ENCODE measurements around the gene CEP89.
"Not testable (repeated sequence)": the region's sequence is repeated elsewhere in the genome, so short reads cannot be mapped to it uniquely, and the experiment has no call there.

CEP89 gene

DNA sequence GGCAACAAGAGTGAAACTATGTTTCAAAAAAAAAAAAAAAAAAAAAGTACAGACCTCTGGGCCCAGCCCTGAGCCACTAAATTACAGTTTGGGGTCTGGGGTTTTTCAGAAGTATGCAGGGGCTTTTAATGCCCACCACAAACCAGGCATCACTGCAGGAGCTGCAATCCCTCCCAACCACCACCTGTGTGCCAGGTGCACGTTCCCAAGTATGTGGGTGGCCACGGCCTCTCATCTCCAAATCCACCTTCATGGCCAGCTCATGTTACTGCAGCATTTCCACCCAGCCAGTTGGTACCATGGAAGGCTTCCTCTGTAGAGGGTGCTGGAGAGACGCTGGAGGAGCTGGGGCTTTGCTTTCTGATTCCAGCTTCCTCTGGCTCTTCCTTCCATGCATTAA is 26.5 kb downstream of the CEP89 start:
- no peak for DNase-seq (ENCODE audit: low spot score)

DNA sequence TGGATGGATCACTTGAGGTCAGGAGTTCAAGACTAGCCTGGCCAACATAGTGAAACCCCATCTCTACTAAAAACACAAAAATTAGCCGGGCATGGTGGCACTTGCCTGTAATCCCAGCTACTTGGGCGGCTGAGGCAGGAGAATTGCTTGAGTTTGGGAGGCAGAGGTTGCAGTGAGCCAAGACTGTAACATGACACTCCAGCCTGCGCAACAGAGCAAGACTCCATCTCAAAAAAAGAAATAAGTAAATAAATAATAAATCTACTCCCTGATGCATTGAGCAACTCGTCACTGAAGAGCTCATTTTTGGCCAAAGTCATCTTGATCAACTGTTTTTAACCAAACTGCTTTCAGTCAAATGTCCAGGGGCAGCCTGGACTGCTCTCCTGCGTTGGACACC is 30.5 kb downstream of the CEP89 start:
- not testable (repeated sequence) for DNase-seq (ENCODE audit: low spot score)

DNA sequence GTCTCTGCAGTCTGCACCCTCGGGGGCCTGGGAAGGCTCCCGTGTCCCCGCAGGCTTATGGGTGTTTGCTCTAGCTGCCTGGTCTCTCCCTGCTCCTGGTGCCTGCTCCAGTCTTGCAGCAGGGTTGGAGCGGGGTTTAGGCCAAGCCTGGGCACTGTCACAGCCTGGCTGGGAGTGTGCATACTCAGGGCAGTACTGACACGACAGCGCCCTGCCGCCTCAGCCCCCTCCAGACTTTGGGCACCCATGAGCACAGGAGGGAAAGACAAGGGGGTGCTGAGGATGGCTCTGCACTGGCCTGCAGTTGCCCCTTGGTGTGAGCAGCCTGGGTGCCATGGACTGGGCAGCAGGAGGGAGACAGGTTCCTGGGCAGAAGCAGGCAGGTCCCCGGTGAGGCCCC is 35.7 kb downstream of the CEP89 start:
- DNase-seq (ENCODE audit: low spot score) = no peak

DNA sequence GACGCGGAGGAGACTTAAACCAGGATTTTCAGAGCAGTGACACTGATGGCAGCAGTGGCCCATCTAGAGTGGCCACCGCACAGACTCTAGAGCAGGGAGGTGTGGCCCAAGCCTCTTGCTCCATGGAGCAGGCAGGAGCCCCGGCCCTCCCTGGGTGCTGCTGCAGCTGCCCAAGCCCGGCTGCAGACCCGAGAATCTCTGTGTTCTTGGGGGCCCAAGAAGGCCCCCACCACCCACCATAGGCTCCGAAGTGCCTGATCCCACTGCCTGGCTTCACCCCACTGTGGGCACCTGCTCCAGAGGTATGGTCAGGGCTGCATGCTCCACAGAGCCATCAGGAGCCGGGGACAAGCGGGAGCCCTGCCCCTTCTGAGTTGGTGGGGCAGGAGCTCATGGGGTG is 36.1 kb downstream of the CEP89 start:
- no peak for DNase-seq (ENCODE audit: low spot score)

DNA sequence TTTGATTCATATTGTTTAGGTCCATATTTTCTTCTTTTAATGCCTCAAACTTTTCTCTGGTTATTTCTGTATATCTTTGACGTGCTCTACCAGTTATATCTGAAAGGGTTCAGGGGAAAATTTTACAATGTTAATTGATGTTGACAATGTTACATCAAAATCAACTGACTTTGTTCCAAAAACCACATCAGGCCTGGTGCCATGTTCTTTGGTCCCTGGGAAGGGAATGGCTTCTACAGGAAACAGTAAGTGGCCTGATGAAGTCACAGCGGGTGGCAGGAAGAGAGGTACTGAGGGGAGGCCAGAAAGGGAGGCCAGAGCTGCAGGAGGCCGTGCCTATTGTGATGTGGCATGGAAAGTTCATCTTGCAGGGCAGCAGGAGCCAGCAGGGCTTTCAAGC is 38.2 kb downstream of the CEP89 start:
- no peak for DNase-seq (ENCODE audit: low spot score)

DNA sequence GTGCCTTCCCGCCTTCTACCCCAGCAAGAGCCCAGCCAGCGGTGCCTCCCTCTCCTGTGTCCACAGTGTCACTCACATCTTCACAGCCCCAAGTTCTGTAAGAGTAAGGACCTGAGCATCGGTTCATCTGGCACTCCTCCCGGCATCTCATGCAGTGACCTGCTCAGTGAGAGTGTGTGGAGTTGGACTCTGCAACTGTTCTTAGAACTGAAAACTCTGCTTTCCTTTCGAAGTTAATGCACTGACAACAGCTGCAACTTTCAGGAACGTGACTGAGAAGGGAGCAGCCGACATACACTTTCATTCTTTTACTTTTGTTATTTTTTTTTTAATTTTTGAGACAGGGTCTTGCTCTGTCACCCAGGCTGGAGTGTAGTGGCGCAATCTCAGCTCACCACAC is 41.2 kb downstream of the CEP89 start:
- DNase-seq (ENCODE audit: low spot score) = no peak

DNA sequence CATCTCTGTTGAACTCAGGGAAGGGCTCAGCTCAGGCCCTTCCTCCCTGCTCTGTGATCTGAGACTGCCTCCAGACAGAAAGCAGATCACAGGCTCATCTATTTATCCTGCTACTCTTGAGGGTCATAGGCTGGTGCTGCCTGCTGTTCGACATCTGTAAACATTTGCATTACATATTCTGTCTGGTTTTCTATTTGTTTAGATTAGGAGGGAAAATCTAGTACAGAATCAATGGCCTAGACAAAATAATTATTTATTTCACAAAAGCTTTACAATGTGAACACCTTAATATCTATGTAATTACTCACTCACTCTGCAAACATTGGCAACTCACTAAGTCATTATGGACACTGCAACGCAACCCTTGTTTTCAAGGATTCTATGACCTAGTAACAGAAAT is 43.0 kb downstream of the CEP89 start:
- DNase-seq (ENCODE audit: low spot score) = no peak

DNA sequence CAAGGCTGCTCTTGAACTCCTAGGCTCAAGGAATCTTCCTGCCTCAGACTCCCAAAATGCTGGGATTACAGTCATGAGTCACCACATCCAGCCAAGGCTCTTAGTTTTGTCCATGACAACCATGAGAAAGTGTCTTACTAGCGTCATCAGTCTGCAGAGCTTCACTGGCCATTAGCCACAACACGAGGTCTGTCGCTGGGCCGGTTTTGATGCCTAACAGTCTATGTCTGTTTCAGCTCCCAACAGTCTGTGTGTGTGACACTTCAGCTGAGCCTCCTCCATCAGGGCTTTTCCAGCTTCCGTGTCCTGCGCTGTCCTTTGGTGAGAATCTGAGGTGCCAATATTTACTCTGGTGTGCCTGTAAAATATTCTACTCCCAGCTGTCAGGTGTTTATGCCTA is 47.6 kb downstream of the CEP89 start:
- no peak for DNase-seq (ENCODE audit: low spot score)

DNA sequence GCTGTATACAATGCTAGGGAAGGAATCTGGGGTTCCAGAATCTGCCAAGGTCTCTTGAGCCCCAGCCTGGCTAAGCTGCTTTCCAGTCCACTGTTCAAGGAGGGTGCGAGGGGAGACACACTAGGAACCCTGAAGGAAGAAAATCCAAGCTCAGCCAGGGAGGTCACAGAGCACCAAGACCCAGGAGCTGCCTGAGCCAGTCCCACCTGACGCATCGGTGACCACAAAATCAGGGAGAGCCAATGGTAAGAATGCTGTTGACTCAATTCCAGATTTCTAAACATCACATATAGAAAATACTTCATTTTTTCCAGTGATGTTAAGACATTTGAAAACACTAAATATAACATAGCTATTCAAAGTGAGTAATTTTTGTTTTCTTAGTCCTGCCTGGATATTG is 50.1 kb downstream of the CEP89 start:
- no peak for DNase-seq (ENCODE audit: low spot score)

DNA sequence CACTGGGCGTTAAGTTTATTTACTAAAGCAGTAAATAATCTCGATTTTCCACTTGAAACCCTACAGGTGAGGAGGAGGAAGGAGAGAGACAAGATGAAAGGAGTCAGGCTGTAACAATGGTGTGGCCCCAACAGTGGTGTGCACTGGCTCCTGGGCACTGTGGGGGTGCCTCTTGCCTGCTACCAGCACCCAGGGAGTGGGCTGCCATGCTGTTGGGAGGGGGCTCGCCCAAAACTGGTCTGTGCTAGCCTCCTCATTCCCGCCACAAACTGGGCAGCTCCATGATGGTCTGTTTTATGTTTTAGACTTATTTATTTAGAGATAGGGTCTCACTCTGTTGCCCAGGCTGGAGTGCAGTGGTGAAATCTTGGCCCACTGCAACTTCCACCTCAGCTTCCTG is 52.4 kb downstream of the CEP89 start:
- no peak for DNase-seq (ENCODE audit: low spot score)

DNA sequence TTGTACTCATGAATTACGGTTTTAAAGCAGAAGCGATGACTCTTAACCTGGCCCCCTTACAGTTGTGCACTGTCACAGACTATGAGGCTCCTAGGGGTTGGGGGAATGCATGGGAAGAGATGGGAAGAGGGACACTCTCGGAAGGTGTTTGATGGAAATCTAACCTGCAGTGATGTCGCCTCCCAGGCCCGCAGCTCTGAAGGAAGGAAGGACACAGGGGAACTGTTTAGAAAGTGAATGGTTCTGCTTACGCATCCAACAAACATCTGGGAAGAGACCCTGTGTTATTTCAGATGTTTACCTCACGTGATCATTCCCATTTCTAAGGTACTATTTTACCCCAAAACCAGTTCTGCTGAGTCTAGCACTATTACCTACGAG is 54.2 kb downstream of the CEP89 start:
- no peak for DNase-seq (ENCODE audit: low spot score)

DNA sequence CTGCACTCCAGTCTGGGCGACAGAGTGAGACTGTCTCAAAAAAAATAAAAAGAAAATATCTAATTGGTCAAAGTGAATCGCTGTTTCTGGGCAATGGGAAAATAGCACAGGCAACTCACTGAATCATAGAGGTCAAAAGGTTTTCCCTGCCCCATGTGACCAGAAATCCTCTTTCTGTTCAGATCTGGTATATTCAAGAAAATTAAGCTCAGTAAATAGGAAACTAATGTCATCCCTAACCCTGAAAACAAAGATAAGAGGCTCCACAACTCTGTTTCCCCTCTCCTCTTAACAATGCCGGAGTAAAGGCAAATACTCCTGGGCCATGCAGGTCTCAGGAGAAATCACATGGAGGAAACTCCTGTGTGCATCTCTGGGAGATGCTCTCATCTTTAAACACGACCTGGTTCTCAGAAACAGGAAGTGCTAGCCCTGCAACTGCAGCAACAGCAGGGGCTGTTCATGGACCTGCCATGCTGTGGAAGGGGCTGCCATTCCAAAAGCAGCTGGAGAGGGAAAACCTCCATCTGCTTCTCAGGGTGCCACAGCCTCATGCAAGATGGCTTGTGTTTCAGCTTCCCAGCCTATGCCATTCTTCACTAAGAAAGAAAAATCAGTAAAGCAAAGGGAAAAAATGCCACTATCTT is 54.7 kb downstream of the CEP89 start:
- no peak for DNase-seq (ENCODE audit: low spot score)

DNA sequence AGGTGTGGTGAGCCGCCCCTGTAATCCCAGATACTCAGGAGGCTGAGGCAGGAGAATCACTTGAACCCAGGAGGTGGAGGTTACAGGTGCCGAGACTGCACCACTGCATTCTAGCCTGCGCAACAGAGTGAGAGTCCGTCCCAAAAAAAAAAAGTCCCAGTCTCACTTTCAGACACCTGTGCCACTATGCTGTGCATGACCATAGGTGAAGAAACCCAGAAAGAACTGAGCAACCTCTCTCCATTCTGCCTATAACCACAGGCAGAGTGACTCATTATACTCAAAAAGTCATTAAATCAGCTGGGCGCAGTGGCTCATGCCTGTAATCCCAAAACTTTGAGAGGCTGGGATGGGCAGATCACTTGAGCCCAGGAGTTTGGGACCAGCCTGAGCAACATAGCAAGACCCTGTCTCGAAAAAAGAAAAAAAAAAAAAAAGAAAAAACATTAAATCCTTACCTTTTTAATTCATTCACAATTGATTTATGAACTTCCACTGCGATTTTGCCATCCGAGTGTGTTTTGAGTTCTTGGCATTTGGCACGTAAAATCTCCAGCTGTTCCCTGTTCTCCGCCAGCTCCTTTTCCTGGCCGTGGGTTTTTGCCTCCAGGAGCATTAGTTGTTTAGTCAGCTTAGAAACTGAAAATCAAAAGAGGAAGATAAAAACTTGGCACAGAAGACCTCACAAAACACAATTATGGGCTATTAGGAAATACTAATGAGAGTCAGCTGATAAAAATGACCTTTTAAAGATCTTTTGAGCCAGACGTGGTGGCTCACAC is 56.7 kb downstream of the CEP89 start:
- no peak for DNase-seq (ENCODE audit: low spot score)

DNA sequence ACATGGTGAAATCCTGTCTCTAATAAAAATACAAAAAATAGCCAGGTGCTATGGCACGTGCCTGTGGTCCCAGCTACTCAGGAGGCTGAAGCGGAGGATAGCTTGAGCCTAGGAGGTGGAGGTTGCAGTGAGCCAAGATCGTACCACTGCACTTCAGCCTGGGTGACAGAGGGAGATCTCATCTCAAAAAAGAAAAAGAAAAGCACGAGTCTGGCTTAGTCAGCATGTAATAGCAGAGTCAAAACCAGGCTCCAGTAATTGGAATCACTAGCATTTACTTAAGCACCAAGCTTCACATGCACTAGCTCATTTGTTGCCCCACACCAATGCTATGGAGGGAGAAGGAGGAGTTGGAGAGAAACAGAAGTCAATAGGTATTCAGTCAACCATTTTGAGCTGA is 60.3 kb downstream of the CEP89 start:
- no peak for DNase-seq (ENCODE audit: low spot score)

DNA sequence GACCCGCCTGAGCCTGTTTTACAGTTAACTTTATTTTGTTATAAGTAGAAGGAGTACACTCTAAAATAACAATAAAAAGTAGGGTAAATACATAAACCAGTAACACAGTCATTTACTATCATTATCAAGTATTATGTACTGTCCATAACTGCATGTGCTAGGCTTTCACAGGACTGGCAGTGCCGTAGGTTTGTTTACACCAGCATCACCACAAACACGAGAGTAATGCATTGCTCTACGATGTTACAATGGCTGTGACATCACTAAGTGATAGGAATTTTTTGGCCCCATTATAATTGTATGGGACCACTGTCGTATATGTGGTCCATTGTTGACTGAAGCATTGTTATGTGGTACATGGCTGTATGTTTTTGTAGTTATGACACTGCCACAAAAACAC is 60.9 kb downstream of the CEP89 start:
- no peak for DNase-seq (ENCODE audit: low spot score)

DNA sequence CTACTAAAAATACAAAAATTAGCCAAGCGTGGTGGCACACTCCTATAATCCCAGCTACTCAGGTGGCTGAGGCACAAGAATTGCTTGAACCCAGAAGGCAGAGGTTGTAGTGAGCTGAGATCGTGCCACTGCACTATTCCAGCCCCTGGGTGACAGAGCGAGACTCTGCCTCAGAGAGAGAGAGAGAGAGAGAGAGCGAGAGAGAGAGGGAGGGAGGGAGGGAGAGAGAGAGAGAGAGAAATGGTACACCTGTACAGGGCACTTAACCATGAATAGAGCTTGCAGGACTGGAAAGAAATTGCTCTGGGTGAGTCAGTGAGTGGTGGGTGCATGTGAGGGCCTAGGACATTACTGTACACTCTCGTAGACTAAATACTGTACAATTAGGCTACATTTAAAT is 61.7 kb downstream of the CEP89 start:
- DNase-seq (ENCODE audit: low spot score) = no peak

DNA sequence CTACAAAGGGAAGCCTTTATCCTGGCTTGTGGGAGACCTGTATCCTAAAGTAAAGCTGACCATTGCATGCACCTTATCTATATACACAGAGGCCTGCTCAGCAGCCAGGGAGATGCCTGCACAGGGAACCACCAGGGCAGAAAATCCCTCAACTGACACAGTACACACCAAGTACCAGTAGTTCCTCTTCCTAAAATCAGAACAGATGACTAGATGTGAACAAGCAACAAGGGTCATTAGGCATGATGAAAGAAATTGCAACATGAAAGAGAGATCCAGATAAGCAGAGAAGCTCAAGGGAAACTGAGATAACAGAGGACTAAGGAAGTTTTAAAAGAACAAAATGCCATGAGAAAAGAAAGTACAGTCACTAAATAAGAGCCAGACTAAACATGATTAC is 62.5 kb downstream of the CEP89 start:
- no peak for DNase-seq (ENCODE audit: low spot score)

DNA sequence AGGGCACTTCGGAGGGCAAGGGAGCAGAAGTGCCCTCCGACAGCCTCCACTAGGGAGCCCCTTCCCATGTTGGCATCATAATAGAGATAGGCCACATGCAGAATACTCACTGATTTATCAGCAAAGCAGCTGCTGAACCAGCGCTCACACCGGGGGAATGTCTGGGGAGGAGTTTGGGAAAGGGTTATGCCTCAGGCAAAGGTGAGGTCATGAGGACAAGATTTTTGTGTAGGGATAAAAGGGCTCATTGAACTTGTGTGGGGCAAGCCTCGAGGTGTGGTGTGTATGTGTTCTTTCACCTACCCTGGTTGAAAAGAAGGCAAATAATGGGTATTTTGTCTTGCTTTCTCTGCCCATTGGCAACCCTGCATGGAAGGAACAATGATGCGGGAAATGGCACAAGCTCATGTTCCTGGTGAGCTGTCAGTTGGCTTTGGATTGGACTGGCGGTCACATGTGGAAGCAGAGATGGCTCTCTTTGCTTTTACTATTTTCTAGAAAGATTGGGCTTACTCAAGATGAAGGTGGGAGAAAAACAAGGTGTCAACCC is 63.0 kb downstream of the CEP89 start:
- DNase-seq (ENCODE audit: low spot score) = no peak

DNA sequence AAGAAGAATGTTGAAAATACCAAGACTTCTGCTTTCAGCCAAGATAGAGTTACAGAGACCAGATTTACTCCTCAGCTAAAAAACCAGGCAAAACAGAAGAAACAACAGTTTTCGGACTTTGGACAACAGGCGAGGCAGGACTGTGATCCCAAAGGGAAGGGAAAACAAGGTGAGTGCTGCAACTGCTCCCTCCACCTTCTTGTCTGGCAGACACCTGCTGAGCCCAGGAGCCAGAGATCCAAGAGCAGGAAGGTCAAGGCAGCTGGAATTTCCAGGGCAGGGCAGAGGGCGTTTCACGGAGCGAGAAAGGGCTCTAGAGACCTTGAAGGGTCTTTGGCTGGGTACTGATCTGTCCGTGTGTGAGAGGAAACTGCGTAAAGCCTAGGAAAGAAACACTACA is 69.3 kb downstream of the CEP89 start:
- no peak for DNase-seq (ENCODE audit: low spot score)

DNA sequence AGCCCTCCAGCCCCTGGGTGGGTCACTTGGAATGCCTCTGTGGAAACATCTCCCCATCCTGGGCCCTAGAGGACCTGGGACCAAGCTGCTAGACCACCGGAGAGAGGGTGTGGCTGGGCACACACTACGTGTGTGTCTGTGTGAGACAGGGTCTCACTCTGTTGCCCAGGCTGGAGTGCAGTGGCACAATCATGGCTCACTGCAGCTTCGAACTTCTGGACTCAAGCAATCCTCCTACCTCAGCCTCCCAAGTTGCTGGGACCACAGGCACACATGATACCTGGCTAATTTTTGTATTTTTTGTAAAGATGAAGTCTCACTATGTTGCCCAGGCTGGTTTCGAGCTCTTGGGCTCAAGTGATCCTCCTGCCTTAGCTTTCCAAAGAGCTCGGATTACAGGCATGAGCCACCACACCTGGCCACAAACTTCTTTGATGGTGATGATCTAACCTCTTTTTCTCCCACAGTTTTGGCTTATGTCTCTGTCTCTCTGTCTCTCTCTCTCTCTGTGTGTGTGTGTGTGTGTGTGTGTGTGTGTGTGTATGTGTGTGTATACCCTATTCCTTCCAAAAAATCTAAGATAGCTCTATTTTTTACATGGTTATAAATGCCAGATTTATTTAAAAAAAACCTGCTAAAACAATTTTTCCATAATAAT is 70.1 kb downstream of the CEP89 start:
- DNase-seq (ENCODE audit: low spot score) = no peak

DNA sequence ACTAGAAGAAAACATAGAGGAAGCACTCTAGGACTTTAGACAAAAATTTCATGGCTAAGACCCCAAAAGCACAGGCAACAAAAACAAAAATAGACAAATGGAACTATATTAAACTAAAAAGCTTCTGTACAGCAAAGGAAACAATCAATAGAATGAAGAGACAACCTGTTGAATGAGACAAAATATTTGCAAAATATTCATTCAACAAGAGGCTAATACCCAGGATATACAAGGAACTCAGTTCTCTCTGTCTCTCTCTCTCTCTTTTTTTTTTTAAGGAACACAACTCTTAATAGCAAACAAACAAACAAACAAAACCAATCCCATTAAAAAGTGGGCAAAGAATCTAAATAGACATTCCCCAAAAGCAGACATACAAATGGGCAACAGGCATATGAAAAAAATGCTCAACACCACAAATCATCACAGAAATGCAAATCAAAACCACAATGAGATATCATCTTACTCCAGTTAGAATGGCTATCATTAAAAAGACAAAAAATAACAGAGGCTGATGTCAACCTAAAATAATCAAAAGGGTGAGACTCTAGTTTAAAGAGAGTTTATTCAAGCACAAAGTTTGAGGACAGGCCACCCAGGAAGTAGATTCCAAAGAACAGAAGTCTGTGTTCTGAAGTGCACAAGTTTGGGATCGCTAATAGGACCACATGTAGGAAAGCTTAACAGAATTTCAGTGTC is 75.1 kb downstream of the CEP89 start:
- DNase-seq (ENCODE audit: low spot score) = no peak

DNA sequence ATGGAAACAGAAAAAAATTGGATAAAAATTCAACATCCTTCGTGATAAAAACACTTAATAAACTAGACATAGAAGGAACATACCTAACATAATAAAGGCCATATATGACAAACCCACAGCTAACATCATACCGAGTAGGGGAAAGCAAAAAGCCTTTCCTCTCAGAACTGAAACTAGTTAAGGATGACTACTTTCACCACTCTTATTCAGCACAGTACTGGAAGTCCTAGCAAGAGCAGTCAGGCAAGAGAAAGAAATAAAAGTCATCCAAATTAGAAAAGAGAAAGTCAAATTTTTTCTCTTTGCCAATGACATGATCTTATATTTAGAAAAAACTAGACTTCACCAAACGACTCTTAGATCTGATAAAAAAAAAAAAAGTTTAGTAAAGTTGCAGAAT is 76.4 kb downstream of the CEP89 start:
- no peak for DNase-seq (ENCODE audit: low spot score)

DNA sequence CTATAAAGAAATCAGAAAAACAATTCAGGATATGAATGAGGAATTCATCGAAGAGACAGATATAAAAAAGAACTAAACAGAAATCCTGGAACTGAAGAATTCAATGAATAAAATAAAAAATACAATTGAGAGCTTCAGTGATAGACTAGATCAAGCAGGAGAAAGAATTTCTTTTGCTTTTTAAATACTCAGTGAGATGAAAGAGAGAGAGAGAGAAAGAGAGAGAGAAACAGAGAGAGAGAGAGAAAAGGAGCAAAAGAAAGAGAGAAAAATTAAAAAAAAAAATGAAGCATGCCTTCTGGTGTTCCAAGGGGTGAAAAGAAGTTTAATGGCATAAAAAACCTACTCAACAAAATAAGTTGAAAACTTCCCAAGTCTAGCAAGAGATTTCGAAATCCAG is 80.1 kb downstream of the CEP89 start:
- no peak for DNase-seq (ENCODE audit: low spot score)

Measured in AG08395 (cell line).